Left ventricle myocardium inferior (tissue), 1 donor: ENCODE data around the gene C1QTNF3. TPM values are rescaled to one million over a fixed set of nuclear protein-coding genes. Genes with fewer than 3 reads are reported as not detected.

Experiments used
- DNase-seq: peaks from one replicate; pipeline ENCODE4 v3.0.0-alpha.2; 2020
- H3K27ac ChIP-seq: fragments of 200-600 bp; replicated peaks from 2 replicates; pipeline ENCODE4 v1.8.0; 2021
- H3K27me3 ChIP-seq: fragments of 200-600 bp; 2 replicates; pipeline ENCODE4 v1.8.0; 2021; ENCODE audit warnings: low read depth
- H3K36me3 ChIP-seq: fragments of 200-600 bp; 2 replicates; pipeline ENCODE4 v1.8.0; 2021
- H3K4me1 ChIP-seq: fragments of 200-600 bp; 2 replicates; pipeline ENCODE4 v1.8.0; 2021
- H3K4me3 ChIP-seq: fragments of 200-600 bp; 2 replicates; pipeline ENCODE4 v1.8.0; 2021; ENCODE audit warnings: mild to moderate bottlenecking, moderate library complexity
- H3K9me3 ChIP-seq: fragments of 200-600 bp; replicated peaks from 2 replicates; pipeline ENCODE4 v1.8.0; 2021
- CTCF ChIP-seq: fragments of 200-600 bp; IDR thresholded peaks from 2 replicates; pipeline ENCODE4 v1.8.0; 2021; ENCODE audit warnings: antibody characterized with exemption, mild to moderate bottlenecking, borderline replicate concordance
- intact Hi-C: fragments of 100-400 bp; cut with micrococcal nuclease; formaldehyde crosslinking; loops from one replicate; pipeline ENCODE4 v1.11.0; 2022
- total RNA-seq: library from RNA; stranded (reverse); fragmentation: NEBNext Ultra II Directional; extraction: Animal tissue kit (Norgen Biotek cat#: 25700); gene quantifications from one replicate; pipeline ENCODE4 v1.2.1, GENCODE V29; 2021
- donor health status: DM: no; HTN: yes; CAD: no; lungs with severe emphysema.

C1QTNF3 gene
- total RNA-seq, 1 donor from 2014 or later = 0.49 TPM

GRCh38 chr5:33997331-33997983 is 45.6 kb downstream of the C1QTNF3 start:
- Histone ChIP-seq H3K36me3 (peaks cover 3% of the 10 kb centered on the region), H3K9me3 (no peaks in the 10 kb centered on the region), H3K4me3 (no peak overlapping the region), H3K27ac (no peak overlapping the region), H3K27me3 (no peaks in the 10 kb centered on the region), H3K4me1 (peaks cover 8% of the 10 kb centered on the region)
- peak; percentile 75 for TF ChIP-seq CTCF
- intact Hi-C loops = loop anchor here (10.0 kb wide), 1 partner anchor 467 kb away; no protein-coding TSS in a partner anchor
- no peak for DNase-seq

DNA sequence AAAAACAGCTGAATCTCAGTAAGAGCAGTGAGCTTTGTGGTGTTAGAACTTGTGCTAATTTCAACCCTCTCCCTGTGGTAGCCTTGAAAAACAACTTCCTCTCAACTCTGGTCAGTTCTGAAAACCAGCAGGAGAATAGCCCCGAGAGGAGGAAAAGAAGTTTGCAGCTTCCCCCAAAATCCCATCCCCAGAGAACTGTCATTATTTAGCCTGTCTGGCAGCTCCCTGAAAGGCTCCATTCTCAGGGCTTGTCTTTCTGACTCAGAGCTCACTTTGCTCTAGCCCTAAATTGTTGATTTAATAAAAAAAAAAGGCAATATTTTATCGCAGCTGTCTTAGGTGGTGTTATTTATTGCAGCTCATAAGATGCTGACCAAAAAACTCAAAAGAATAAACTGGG is 47.1 kb downstream of the C1QTNF3 start:
- Histone ChIP-seq H3K36me3 (peaks cover 3% of the 10 kb centered on the region), H3K27me3 (no peaks in the 10 kb centered on the region), H3K27ac (no peak overlapping the region), H3K9me3 (no peaks in the 10 kb centered on the region), H3K4me3 (no peak overlapping the region), H3K4me1 (peaks cover 8% of the 10 kb centered on the region)
- no peak for TF ChIP-seq CTCF
- DNase-seq = no peak
- intact Hi-C loops = loop anchor here (10.0 kb wide), 1 partner anchor 469 kb away; no protein-coding TSS in a partner anchor

GRCh38 chr5:33994845-33995244 is 48.2 kb downstream of the C1QTNF3 start:
- Histone ChIP-seq H3K27ac (no peak overlapping the region), H3K4me3 (no peak overlapping the region), H3K27me3 (no peaks in the 10 kb centered on the region), H3K36me3 (peaks cover 3% of the 10 kb centered on the region), H3K9me3 (no peaks in the 10 kb centered on the region), H3K4me1 (peaks cover 8% of the 10 kb centered on the region)
- intact Hi-C loops = loop anchor here (10.0 kb wide), 1 partner anchor 470 kb away; no protein-coding TSS in a partner anchor
- DNase-seq = no peak
- no peak for TF ChIP-seq CTCF

DNA sequence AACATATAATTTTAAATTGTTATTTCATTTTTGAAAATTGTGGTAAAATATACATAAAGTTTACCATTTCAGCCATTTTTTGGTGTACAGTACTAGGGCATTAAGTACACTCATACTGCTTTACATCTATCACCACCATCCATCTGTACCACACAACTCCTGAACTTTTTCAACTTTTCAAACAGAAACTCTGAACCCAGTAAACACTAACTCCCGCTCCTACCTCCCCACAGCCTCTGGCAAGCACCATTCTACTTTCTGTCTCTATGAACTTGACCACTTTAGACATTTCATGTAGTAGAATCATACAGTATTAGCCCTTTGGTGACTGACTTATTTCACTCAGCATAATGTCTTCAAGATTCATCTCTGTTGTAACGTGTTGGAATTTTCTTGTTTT is 50.1 kb downstream of the C1QTNF3 start:
- no peak for DNase-seq
- peaks cover 8% of the 10 kb centered on the region for H3K4me1 ChIP-seq
- no peak overlapping the region for H3K4me3 ChIP-seq
- no peaks in the 10 kb centered on the region for H3K27me3 ChIP-seq
- no peak for TF ChIP-seq CTCF
- no peak overlapping the region for H3K27ac ChIP-seq
- peaks cover 18% of the 10 kb centered on the region for H3K36me3 ChIP-seq
- no peaks in the 10 kb centered on the region for H3K9me3 ChIP-seq
- intact Hi-C loops = loop anchor here (10.0 kb wide), 1 partner anchor 472 kb away; no protein-coding TSS in a partner anchor

DNA sequence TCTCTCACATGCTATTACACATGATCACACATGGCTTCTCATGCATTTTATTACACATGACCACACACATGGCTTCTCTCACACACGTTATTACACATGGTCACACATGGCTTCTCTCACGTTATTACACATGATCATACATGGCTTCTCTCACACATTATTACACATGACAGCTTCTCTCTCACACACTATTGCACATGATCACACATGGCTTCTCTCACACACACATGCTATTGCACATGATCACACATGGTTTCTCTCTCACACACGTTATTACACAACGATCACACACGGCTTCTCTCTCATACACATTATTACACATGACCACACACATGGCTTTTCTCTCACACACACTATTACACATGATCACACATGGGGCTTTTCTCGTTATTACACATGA is 57.6 kb downstream of the C1QTNF3 start:
- H3K4me3 ChIP-seq = no peak overlapping the region
- no peaks in the 10 kb centered on the region for H3K27me3 ChIP-seq
- no peak for DNase-seq
- H3K27ac ChIP-seq = no peak overlapping the region
- no peaks in the 10 kb centered on the region for H3K4me1 ChIP-seq
- H3K36me3 ChIP-seq = peaks cover 28% of the 10 kb centered on the region
- intact Hi-C loops = no loop called here
- no peaks in the 10 kb centered on the region for H3K9me3 ChIP-seq
- no peak for TF ChIP-seq CTCF
